Measurements from ENCODE around the gene SMAD3. TPM values are rescaled to one million over a fixed set of nuclear protein-coding genes. Genes with fewer than 3 reads are reported as not detected.

Gene SMAD3
- total RNA-seq, 2 experiments from 2014 or later: 35.1 to 39.2 TPM

GRCh38 chr15:67164401-67164791 lies 99.0 kb downstream of the SMAD3 start:
- peaks cover 12% of the 10 kb centered on the region for H3K36me3 Mint-ChIP-seq (ENCODE audit: low read depth)

GRCh38 chr15:67164811-67165253 lies 99.4 kb downstream of the SMAD3 start:
- Mint-ChIP-seq H3K4me3 (no peak overlapping the region), H3K36me3 (ENCODE audit: low read depth) (peaks cover 12% of the 10 kb centered on the region), H3K27ac (no peak overlapping the region), H3K9me3 (no peaks in the 10 kb centered on the region), H3K27me3 (ENCODE audit: low read depth) (no peaks in the 10 kb centered on the region), H3K4me1 (ENCODE audit: low read depth) (peaks cover 2% of the 10 kb centered on the region)
- DNase-seq: no peak
- intact Hi-C loops (cut with micrococcal nuclease): no loop called here
- CTCF ChIA-PET: interaction anchor here (0.6 to 1.8 kb wide), 2 partner anchors 9 to 123 kb away, joined by 3 to 4 read pairs; no protein-coding TSS in a partner anchor

More at GRCh38 chr15:67164401-67164791, 99.0 kb downstream of the SMAD3 start:
- Mint-ChIP-seq H3K27ac (no peak overlapping the region), H3K9me3 (no peaks in the 10 kb centered on the region), H3K27me3 (ENCODE audit: low read depth) (no peaks in the 10 kb centered on the region), H3K4me3 (no peak overlapping the region), H3K4me1 (ENCODE audit: low read depth) (no peaks in the 10 kb centered on the region)
- intact Hi-C loops (cut with micrococcal nuclease): no loop called here
- no peak for DNase-seq
- CTCF ChIA-PET: interaction anchor here (0.6 to 1.8 kb wide), 2 partner anchors 9 to 123 kb away, joined by 3 to 4 read pairs; no protein-coding TSS in a partner anchor

GRCh38 chr15:67165254-67166253 lies 100.2 kb downstream of the SMAD3 start:
- H3K27ac Mint-ChIP-seq: no peak overlapping the region
- no peak for DNase-seq
- H3K4me1 Mint-ChIP-seq (ENCODE audit: low read depth): peaks cover 2% of the 10 kb centered on the region
- H3K27me3 Mint-ChIP-seq (ENCODE audit: low read depth): no peaks in the 10 kb centered on the region
- peaks cover 12% of the 10 kb centered on the region for H3K36me3 Mint-ChIP-seq (ENCODE audit: low read depth)
- no peak overlapping the region for H3K4me3 Mint-ChIP-seq
- H3K9me3 Mint-ChIP-seq: no peaks in the 10 kb centered on the region
- intact Hi-C loops (cut with micrococcal nuclease): no loop called here
- CTCF ChIA-PET: interaction anchor here (0.6 to 1.8 kb wide), 2 partner anchors 10 to 122 kb away, joined by 3 to 4 read pairs; no protein-coding TSS in a partner anchor

- Mint-ChIP-seq H3K27ac (peak overlapping the region; percentile 44), H3K9me3 (no peaks in the 10 kb centered on the region), H3K36me3 (ENCODE audit: low read depth) (peaks cover 16% of the 10 kb centered on the region), H3K4me3 (no peak overlapping the region), H3K27me3 (ENCODE audit: low read depth) (no peaks in the 10 kb centered on the region), H3K4me1 (ENCODE audit: low read depth) (peaks cover 5% of the 10 kb centered on the region)
- intact Hi-C loops (cut with micrococcal nuclease): no loop called here
- CTCF ChIA-PET: interaction anchor here (1.1 kb wide), 1 partner anchor 32 kb away, joined by 3 read pairs; no protein-coding TSS in a partner anchor
- DNase-seq: no peak
These were observed 101.0 kb downstream of the SMAD3 start for GRCh38 chr15:67166280-67167009.

- H3K36me3 Mint-ChIP-seq (ENCODE audit: low read depth): peaks cover 17% of the 10 kb centered on the region
- CTCF ChIA-PET: interaction anchor here (1.1 kb wide), 1 partner anchor 33 kb away, joined by 3 read pairs; no protein-coding TSS in a partner anchor
- intact Hi-C loops (cut with micrococcal nuclease): no loop called here
These were observed 101.7 kb downstream of the SMAD3 start for GRCh38 chr15:67167091-67167490.

GRCh38 chr15:67168694-67169093 lies 103.3 kb downstream of the SMAD3 start:
- Mint-ChIP-seq H3K9me3 (no peaks in the 10 kb centered on the region), H3K4me1 (ENCODE audit: low read depth) (peaks cover 25% of the 10 kb centered on the region), H3K27me3 (ENCODE audit: low read depth) (no peaks in the 10 kb centered on the region), H3K36me3 (ENCODE audit: low read depth) (peaks cover 25% of the 10 kb centered on the region), H3K27ac (no peak overlapping the region), H3K4me3 (no peak overlapping the region)
- CTCF ChIA-PET: interaction anchor here (0.6 kb wide), 1 partner anchor 100 kb away, joined by 5 read pairs; no protein-coding TSS in a partner anchor
- intact Hi-C loops (cut with micrococcal nuclease): no loop called here
- DNase-seq: no peak

More at GRCh38 chr15:67167091-67167490, 101.7 kb downstream of the SMAD3 start:
- DNase-seq: no peak
- no peaks in the 10 kb centered on the region for H3K9me3 Mint-ChIP-seq
- no peak overlapping the region for H3K4me3 Mint-ChIP-seq
- H3K27ac Mint-ChIP-seq: peak overlapping the region; percentile 44
- H3K4me1 Mint-ChIP-seq (ENCODE audit: low read depth): peaks cover 9% of the 10 kb centered on the region
- no peaks in the 10 kb centered on the region for H3K27me3 Mint-ChIP-seq (ENCODE audit: low read depth)

GRCh38 chr15:67170143-67170925 lies 104.9 kb downstream of the SMAD3 start:
- CTCF ChIA-PET: no interaction called here

GRCh38 chr15:67171471-67171870 lies 106.1 kb downstream of the SMAD3 start:
- Mint-ChIP-seq H3K27me3 (ENCODE audit: low read depth) (no peaks in the 10 kb centered on the region), H3K27ac (no peak overlapping the region)
- CTCF ChIA-PET: no interaction called here

More at GRCh38 chr15:67170143-67170925, 104.9 kb downstream of the SMAD3 start:
- Mint-ChIP-seq H3K9me3 (no peaks in the 10 kb centered on the region), H3K36me3 (ENCODE audit: low read depth) (peaks cover 28% of the 10 kb centered on the region), H3K27me3 (ENCODE audit: low read depth) (no peaks in the 10 kb centered on the region), H3K4me3 (no peak overlapping the region), H3K4me1 (ENCODE audit: low read depth) (peaks cover 41% of the 10 kb centered on the region), H3K27ac (no peak overlapping the region)
- intact Hi-C loops (cut with micrococcal nuclease): no loop called here
- no peak for DNase-seq

GRCh38 chr15:67172172-67172571 lies 106.8 kb downstream of the SMAD3 start:
- H3K27ac Mint-ChIP-seq: peak overlapping the region; percentile 76
- no peak overlapping the region for H3K4me3 Mint-ChIP-seq
- peaks cover 58% of the 10 kb centered on the region for H3K4me1 Mint-ChIP-seq (ENCODE audit: low read depth)
- intact Hi-C loops (cut with micrococcal nuclease): no loop called here
- peak; percentile 66 for DNase-seq
- no peaks in the 10 kb centered on the region for H3K27me3 Mint-ChIP-seq (ENCODE audit: low read depth)
- peaks cover 29% of the 10 kb centered on the region for H3K36me3 Mint-ChIP-seq (ENCODE audit: low read depth)
- CTCF ChIA-PET: no interaction called here
- H3K9me3 Mint-ChIP-seq: no peaks in the 10 kb centered on the region

More at GRCh38 chr15:67171471-67171870, 106.1 kb downstream of the SMAD3 start:
- H3K36me3 Mint-ChIP-seq (ENCODE audit: low read depth): peaks cover 30% of the 10 kb centered on the region
- no peaks in the 10 kb centered on the region for H3K9me3 Mint-ChIP-seq
- H3K4me3 Mint-ChIP-seq: no peak overlapping the region
- intact Hi-C loops (cut with micrococcal nuclease): no loop called here
- peaks cover 53% of the 10 kb centered on the region for H3K4me1 Mint-ChIP-seq (ENCODE audit: low read depth)
- DNase-seq: no peak

- Mint-ChIP-seq H3K27me3 (ENCODE audit: low read depth) (no peaks in the 10 kb centered on the region), H3K27ac (peak overlapping the region; percentile 76), H3K4me1 (ENCODE audit: low read depth) (peaks cover 58% of the 10 kb centered on the region), H3K36me3 (ENCODE audit: low read depth) (peaks cover 28% of the 10 kb centered on the region), H3K4me3 (no peak overlapping the region), H3K9me3 (no peaks in the 10 kb centered on the region)
- CTCF ChIA-PET: interaction anchor here (1.3 kb wide), 1 partner anchor 17 kb away, joined by 3 read pairs; no protein-coding TSS in a partner anchor
- intact Hi-C loops (cut with micrococcal nuclease): no loop called here
- no peak for DNase-seq
These were observed 107.6 kb downstream of the SMAD3 start for GRCh38 chr15:67173005-67173404.

GRCh38 chr15:67173786-67174185 lies 108.4 kb downstream of the SMAD3 start:
- Mint-ChIP-seq H3K36me3 (ENCODE audit: low read depth) (peaks cover 26% of the 10 kb centered on the region), H3K4me1 (ENCODE audit: low read depth) (peaks cover 58% of the 10 kb centered on the region)

More at GRCh38 chr15:67173786-67174185, 108.4 kb downstream of the SMAD3 start:
- Mint-ChIP-seq H3K27ac (peak overlapping the region; percentile 91), H3K4me3 (no peak overlapping the region), H3K9me3 (no peaks in the 10 kb centered on the region), H3K27me3 (ENCODE audit: low read depth) (no peaks in the 10 kb centered on the region)
- CTCF ChIA-PET: interaction anchor here (1.3 kb wide), 1 partner anchor 18 kb away, joined by 3 read pairs; no protein-coding TSS in a partner anchor
- intact Hi-C loops (cut with micrococcal nuclease): loop anchor here (2.0 kb wide), 1 partner anchor 53 kb away; no protein-coding TSS in a partner anchor
- DNase-seq: no peak
